ENCODE results near the gene OCIAD2. TPM values are rescaled to one million over a fixed set of nuclear protein-coding genes. Genes with fewer than 3 reads are reported as not detected.
"Not testable (repeated sequence)": the region's sequence is repeated elsewhere in the genome, so short reads cannot be mapped to it uniquely, and the experiment has no call there.

Gene OCIAD2
- total and polyA plus RNA-seq, 4 donors = 8.5 to 159 (median 26.5) TPM

- 96% methylated on average over 1 of the region's 1 CpG for WGBS
- DNase-seq (ENCODE audit: low spot score) = no peak
- no peak overlapping the region for H3K9ac ChIP-seq (ENCODE audit: low read depth in 1 of 2, low read length in 2 of 2)
- no peaks in the 10 kb centered on the region for H3K4me1 ChIP-seq (ENCODE audit: control insufficient read depth in 4 of 4, insufficient read depth in 4 of 4, low read length in 3 of 4)
- H3K36me3 ChIP-seq (ENCODE audit: control insufficient read depth in 4 of 4, insufficient read depth in 3 of 4, low read depth in 1 of 4, low read length in 3 of 4) = no peaks in the 10 kb centered on the region
- no peaks in the 10 kb centered on the region for H3K9me3 ChIP-seq (ENCODE audit: control insufficient read depth in 4 of 4, low read length in 3 of 4)
- H3K27ac ChIP-seq (ENCODE audit: low read depth in 1 of 2, low read length in 2 of 2) = no peak overlapping the region
- TF ChIP-seq HNF4A (conservative IDR thresholded peaks at IDR 0.05) (no peak), RAD21 (IDR thresholded peaks at IDR 0.05) (no peak), REST (IDR thresholded peaks at IDR 0.05) (no peak), RXRA (IDR thresholded peaks at IDR 0.05) (no peak), JUND (IDR thresholded peaks at IDR 0.05) (no peak), FOXA2 (IDR thresholded peaks at IDR 0.05) (no peak), EGR1 (IDR thresholded peaks at IDR 0.05; ENCODE audit: low read depth in 2 of 2) (no peak), YY1 (IDR thresholded peaks at IDR 0.05) (no peak), SP1 (IDR thresholded peaks at IDR 0.05) (no peak), HNF4G (IDR thresholded peaks at IDR 0.05) (no peak), GABPA (IDR thresholded peaks at IDR 0.05 in 1 of 2, conservative IDR thresholded peaks at IDR 0.05 in 1 of 2) (no peak), ZBTB33 (IDR thresholded peaks at IDR 0.05) (no peak), FOXA1 (IDR thresholded peaks at IDR 0.05) (no peak), CTCF (IDR thresholded peaks at IDR 0.05; ENCODE audit: low read depth, low read length, missing input control) (no peak)
- TF ChIP-seq, protein P1, sequence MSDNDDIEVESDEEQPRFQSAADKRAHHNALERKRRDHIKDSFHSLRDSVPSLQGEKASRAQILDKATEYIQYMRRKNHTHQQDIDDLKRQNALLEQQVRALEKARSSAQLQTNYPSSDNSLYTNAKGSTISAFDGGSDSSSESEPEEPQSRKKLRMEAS (IDR thresholded peaks at IDR 0.05) = no peak
- no peak overlapping the region for H3K4me3 ChIP-seq (ENCODE audit: low read depth in 1 of 3, low read length in 3 of 3)
- no peaks in the 10 kb centered on the region for H3K27me3 ChIP-seq (ENCODE audit: control insufficient read depth in 4 of 4, insufficient read depth in 4 of 4, low read length in 3 of 4)
Measured at GRCh38 chr4:48877827-48878535, 28.6 kb downstream of the OCIAD2 start.

DNA sequence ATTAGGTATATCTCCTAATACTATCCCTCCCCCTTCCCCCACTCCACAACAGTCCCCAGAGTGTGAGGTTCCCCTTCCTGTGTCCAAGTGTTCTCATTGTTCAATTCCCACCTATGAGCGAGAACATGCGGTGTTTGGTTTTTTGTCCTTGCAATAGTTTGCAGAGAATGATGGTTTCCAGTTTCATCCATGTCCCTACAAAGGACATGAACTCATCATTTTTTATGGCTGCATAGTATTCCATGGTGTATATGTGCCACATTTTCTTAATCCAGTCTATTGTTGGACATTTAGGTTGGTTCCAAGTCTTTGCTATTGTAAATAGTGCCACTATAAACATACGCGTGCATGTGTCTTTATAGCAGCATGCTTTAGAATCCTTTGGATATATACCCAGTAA lies 41.9 kb downstream of the OCIAD2 start:
- H3K4me3 ChIP-seq (ENCODE audit: low read depth in 1 of 3, low read length in 3 of 3); H3K9me3 ChIP-seq (ENCODE audit: control insufficient read depth in 4 of 4, low read length in 3 of 4); H3K27ac ChIP-seq (ENCODE audit: low read depth in 1 of 2, low read length in 2 of 2); H3K27me3 ChIP-seq (ENCODE audit: control insufficient read depth in 4 of 4, insufficient read depth in 4 of 4, low read length in 3 of 4); H3K4me1 ChIP-seq (ENCODE audit: control insufficient read depth in 4 of 4, insufficient read depth in 4 of 4, low read length in 3 of 4); H3K9ac ChIP-seq (ENCODE audit: low read depth in 1 of 2, low read length in 2 of 2); DNase-seq (ENCODE audit: low spot score): not testable (repeated sequence)
- peaks cover 1 to 10% (median 6%) of the 10 kb centered on the region in 4 donors for H3K36me3 ChIP-seq (ENCODE audit: control insufficient read depth in 4 of 4, insufficient read depth in 3 of 4, low read depth in 1 of 4, low read length in 3 of 4)
- 98% methylated on average over 4 of the region's 4 CpGs for WGBS
